HepG2 (cell line): ENCODE measurements around the gene FEV. TPM values are rescaled to one million over a fixed set of nuclear protein-coding genes. Genes with fewer than 3 reads are reported as not detected.

ENCODE experiments used
- BCL6 ChIP-seq: IDR thresholded peaks from 2 replicates; pipeline ENCODE4 v1.6.1; 2016; ENCODE audit warnings: missing genetic modification reagents, missing compliant biosample characterization
- GPN1 ChIP-seq: sonication (generic); formaldehyde crosslinking; IDR thresholded peaks from 2 replicates; pipeline ENCODE4 v1.5.1; 2020; ENCODE audit warnings: missing genetic modification reagents, borderline replicate concordance
- HOXA3 ChIP-seq: sonication (generic); formaldehyde crosslinking; IDR thresholded peaks from 2 replicates; pipeline ENCODE4 v1.5.0; 2020; ENCODE audit warnings: missing genetic modification reagents
- NCOA2 ChIP-seq: sonication (generic); formaldehyde crosslinking; IDR thresholded peaks from 2 replicates; pipeline ENCODE4 v1.8.0; 2022; ENCODE audit warnings: inconsistent platforms
- NFIB ChIP-seq: sonication (generic); formaldehyde crosslinking; IDR thresholded peaks from 2 replicates; pipeline ENCODE4 v1.9.0; 2021; ENCODE audit warnings: missing genetic modification reagents, mild to moderate bottlenecking, borderline replicate concordance
- NRL ChIP-seq: sonication (generic); formaldehyde crosslinking; IDR thresholded peaks from 2 replicates; pipeline ENCODE4 v1.5.0; 2020; ENCODE audit warnings: missing genetic modification reagents, mild to moderate bottlenecking, moderate library complexity, borderline replicate concordance
- RBM22 ChIP-seq: fragments of 200-400 bp; formaldehyde crosslinking; optimal IDR thresholded peaks from 2 replicates; pipeline ENCODE3; 2017; ENCODE audit warnings: mild to moderate bottlenecking, low read length, moderate library complexity
- RNF2 ChIP-seq: fragments of 450-650 bp; conservative IDR thresholded peaks from 2 replicates; pipeline ENCODE4 v1.6.1; 2016; ENCODE audit warnings: low read depth
- XRCC5 ChIP-seq: fragments of 200-400 bp; formaldehyde crosslinking; optimal IDR thresholded peaks from 2 replicates; pipeline ENCODE3; 2017; ENCODE audit warnings: mild to moderate bottlenecking, low read length
- ZBTB1 ChIP-seq: sonication (generic); formaldehyde crosslinking; IDR thresholded peaks from 2 replicates; pipeline ENCODE4 v1.4.0; 2020; ENCODE audit warnings: missing genetic modification reagents, borderline replicate concordance
- ZBTB8A ChIP-seq: sonication (generic); formaldehyde crosslinking; IDR thresholded peaks from 2 replicates; pipeline ENCODE4 v1.4.0; 2020; ENCODE audit warnings: mild to moderate bottlenecking, low read depth, missing genetic modification reagents, borderline replicate concordance
- ZNF674 ChIP-seq: sonication (generic); formaldehyde crosslinking; IDR thresholded peaks from 2 replicates; pipeline ENCODE4 v1.5.0; 2020; ENCODE audit warnings: low read depth, mild to moderate bottlenecking, missing genetic modification reagents
- ZNF878 ChIP-seq: sonication (generic); formaldehyde crosslinking; IDR thresholded peaks from 2 replicates; pipeline ENCODE4 v1.8.1; 2023; ENCODE audit warnings: mild to moderate bottlenecking, missing genetic modification reagents, moderate library complexity
- polyA plus RNA-seq, 8 experiments: library from polyadenylated mRNA; depleted of rRNA in 3 of 8; stranded (reverse) in 7 of 8; unstranded in 1 of 8; fragments of >200 nt; fragmentation: Illumina TruSeq in 4 of 8; extraction: Trizol in 4 of 8; gene quantifications; 2 replicates each; pipeline versions ENCODE4 v1.2.1 to v1.2.3, GENCODE V29; 2011 to 2016; ENCODE audit warnings: low read depth in 4 of 8, missing spikeins in 1 of 8, mixed read lengths in 1 of 8; ENCODE audit not compliant: insufficient read depth in 1 of 8
- total RNA-seq, 5 experiments: library from RNA; depleted of rRNA; stranded (reverse); fragments of >200 nt; fragmentation: Illumina TruSeq; extraction: Trizol; gene quantifications; 2 replicates each; pipeline ENCODE4 v1.2.3, GENCODE V29; 2016; ENCODE audit warnings: low read depth in 1 of 5
- TF ChIP-seq, protein P1 (sequence below): sonication (generic); formaldehyde crosslinking; IDR thresholded peaks from 2 replicates; pipeline ENCODE4 v1.4.0; 2020; ENCODE audit warnings: mild to moderate bottlenecking, missing genetic modification reagents
- TF ChIP-seq, protein P2 (sequence below): sonication (generic); formaldehyde crosslinking; IDR thresholded peaks from 2 replicates; pipeline ENCODE4 v1.4.0; 2020; ENCODE audit warnings: missing genetic modification reagents
- TF ChIP-seq, protein P3 (sequence below): sonication (generic); formaldehyde crosslinking; IDR thresholded peaks from 2 replicates; pipeline ENCODE4 v1.5.0; 2020; ENCODE audit warnings: missing genetic modification reagents
- TF ChIP-seq, protein P4 (sequence below): sonication (generic); formaldehyde crosslinking; IDR thresholded peaks from 2 replicates; pipeline ENCODE4 v1.5.0; 2020; ENCODE audit warnings: mild to moderate bottlenecking, missing genetic modification reagents
- TF ChIP-seq, protein P5 (sequence below): IDR thresholded peaks from 2 replicates; pipeline ENCODE4 v1.6.1; 2016; ENCODE audit warnings: missing biosample characterization, missing genetic modification reagents, low read depth

Gene FEV
- total and polyA plus RNA-seq, 2 of the 13 experiments (the other 11 are each of a cell fraction or from before 2014, with no cell fraction given), result not detected

DNA sequence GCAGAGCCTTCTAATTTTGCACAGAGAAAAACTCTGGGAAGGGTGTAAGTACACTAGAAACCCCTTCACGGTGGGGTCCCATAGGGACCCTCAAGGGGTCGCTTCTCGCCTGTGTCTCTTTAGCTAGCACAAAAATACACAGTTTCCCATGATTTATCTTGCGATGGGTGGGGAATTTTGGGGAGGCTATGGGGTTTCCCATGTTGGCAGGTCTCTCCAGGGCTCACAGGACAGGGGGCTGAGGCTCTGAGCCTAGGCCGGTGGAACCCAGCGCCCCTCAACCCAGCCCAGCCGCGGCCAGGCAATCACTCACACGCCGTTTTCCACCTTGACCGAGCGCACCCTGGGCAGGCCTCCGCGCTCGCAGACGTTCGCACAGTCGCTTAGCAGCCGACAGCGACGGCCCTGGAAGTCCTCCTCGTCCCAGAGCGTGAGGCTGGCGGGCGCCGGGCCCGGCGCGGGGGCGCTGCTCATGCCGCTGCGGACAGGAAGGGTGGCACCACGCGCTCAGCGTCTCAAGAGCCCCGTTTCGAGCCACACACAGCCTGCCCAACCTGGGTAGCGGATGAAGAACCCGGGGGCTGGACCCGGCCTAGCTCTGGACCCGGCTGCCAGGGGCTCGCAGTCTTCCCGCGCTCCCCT, 7.8 kb upstream of the FEV start (continued):
- TF ChIP-seq, protein P1, sequence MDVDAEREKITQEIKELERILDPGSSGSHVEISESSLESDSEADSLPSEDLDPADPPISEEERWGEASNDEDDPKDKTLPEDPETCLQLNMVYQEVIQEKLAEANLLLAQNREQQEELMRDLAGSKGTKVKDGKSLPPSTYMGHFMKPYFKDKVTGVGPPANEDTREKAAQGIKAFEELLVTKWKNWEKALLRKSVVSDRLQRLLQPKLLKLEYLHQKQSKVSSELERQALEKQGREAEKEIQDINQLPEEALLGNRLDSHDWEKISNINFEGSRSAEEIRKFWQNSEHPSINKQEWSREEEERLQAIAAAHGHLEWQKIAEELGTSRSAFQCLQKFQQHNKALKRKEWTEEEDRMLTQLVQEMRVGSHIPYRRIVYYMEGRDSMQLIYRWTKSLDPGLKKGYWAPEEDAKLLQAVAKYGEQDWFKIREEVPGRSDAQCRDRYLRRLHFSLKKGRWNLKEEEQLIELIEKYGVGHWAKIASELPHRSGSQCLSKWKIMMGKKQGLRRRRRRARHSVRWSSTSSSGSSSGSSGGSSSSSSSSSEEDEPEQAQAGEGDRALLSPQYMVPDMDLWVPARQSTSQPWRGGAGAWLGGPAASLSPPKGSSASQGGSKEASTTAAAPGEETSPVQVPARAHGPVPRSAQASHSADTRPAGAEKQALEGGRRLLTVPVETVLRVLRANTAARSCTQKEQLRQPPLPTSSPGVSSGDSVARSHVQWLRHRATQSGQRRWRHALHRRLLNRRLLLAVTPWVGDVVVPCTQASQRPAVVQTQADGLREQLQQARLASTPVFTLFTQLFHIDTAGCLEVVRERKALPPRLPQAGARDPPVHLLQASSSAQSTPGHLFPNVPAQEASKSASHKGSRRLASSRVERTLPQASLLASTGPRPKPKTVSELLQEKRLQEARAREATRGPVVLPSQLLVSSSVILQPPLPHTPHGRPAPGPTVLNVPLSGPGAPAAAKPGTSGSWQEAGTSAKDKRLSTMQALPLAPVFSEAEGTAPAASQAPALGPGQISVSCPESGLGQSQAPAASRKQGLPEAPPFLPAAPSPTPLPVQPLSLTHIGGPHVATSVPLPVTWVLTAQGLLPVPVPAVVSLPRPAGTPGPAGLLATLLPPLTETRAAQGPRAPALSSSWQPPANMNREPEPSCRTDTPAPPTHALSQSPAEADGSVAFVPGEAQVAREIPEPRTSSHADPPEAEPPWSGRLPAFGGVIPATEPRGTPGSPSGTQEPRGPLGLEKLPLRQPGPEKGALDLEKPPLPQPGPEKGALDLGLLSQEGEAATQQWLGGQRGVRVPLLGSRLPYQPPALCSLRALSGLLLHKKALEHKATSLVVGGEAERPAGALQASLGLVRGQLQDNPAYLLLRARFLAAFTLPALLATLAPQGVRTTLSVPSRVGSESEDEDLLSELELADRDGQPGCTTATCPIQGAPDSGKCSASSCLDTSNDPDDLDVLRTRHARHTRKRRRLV (CRISPR knock-in tag), result no peak
- TF ChIP-seq GPN1 (CRISPR knock-in tag), result no peak
- TF ChIP-seq ZNF674 (CRISPR knock-in tag), result no peak
- no peak for TF ChIP-seq RBM22
- no peak for TF ChIP-seq NCOA2 (CRISPR knock-in tag)
- no peak for TF ChIP-seq HOXA3 (CRISPR knock-in tag)
- TF ChIP-seq, protein P2, sequence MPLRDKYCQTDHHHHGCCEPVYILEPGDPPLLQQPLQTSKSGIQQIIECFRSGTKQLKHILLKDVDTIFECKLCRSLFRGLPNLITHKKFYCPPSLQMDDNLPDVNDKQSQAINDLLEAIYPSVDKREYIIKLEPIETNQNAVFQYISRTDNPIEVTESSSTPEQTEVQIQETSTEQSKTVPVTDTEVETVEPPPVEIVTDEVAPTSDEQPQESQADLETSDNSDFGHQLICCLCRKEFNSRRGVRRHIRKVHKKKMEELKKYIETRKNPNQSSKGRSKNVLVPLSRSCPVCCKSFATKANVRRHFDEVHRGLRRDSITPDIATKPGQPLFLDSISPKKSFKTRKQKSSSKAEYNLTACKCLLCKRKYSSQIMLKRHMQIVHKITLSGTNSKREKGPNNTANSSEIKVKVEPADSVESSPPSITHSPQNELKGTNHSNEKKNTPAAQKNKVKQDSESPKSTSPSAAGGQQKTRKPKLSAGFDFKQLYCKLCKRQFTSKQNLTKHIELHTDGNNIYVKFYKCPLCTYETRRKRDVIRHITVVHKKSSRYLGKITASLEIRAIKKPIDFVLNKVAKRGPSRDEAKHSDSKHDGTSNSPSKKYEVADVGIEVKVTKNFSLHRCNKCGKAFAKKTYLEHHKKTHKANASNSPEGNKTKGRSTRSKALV (CRISPR knock-in tag), result peak; percentile 71
- TF ChIP-seq NFIB (CRISPR knock-in tag), result no peak
- peak; percentile 93 for TF ChIP-seq BCL6 (CRISPR knock-in tag)
- TF ChIP-seq, protein P3, sequence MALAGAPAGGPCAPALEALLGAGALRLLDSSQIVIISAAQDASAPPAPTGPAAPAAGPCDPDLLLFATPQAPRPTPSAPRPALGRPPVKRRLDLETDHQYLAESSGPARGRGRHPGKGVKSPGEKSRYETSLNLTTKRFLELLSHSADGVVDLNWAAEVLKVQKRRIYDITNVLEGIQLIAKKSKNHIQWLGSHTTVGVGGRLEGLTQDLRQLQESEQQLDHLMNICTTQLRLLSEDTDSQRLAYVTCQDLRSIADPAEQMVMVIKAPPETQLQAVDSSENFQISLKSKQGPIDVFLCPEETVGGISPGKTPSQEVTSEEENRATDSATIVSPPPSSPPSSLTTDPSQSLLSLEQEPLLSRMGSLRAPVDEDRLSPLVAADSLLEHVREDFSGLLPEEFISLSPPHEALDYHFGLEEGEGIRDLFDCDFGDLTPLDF (CRISPR knock-in tag), result no peak
- no peak for TF ChIP-seq ZBTB1 (CRISPR knock-in tag)
- TF ChIP-seq RNF2, result 0 out of 2 replicates have a peak, but pooled peaks have one; percentile 45
- TF ChIP-seq ZBTB8A (CRISPR knock-in tag), result no peak
- no peak for TF ChIP-seq XRCC5
- TF ChIP-seq, protein P4, sequence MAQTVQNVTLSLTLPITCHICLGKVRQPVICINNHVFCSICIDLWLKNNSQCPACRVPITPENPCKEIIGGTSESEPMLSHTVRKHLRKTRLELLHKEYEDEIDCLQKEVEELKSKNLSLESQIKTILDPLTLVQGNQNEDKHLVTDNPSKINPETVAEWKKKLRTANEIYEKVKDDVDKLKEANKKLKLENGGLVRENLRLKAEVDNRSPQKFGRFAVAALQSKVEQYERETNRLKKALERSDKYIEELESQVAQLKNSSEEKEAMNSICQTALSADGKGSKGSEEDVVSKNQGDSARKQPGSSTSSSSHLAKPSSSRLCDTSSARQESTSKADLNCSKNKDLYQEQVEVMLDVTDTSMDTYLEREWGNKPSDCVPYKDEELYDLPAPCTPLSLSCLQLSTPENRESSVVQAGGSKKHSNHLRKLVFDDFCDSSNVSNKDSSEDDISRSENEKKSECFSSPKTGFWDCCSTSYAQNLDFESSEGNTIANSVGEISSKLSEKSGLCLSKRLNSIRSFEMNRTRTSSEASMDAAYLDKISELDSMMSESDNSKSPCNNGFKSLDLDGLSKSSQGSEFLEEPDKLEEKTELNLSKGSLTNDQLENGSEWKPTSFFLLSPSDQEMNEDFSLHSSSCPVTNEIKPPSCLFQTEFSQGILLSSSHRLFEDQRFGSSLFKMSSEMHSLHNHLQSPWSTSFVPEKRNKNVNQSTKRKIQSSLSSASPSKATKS, result no peak
- no peak for TF ChIP-seq NRL (CRISPR knock-in tag)
- TF ChIP-seq ZNF878, result no peak
- TF ChIP-seq, protein P5, sequence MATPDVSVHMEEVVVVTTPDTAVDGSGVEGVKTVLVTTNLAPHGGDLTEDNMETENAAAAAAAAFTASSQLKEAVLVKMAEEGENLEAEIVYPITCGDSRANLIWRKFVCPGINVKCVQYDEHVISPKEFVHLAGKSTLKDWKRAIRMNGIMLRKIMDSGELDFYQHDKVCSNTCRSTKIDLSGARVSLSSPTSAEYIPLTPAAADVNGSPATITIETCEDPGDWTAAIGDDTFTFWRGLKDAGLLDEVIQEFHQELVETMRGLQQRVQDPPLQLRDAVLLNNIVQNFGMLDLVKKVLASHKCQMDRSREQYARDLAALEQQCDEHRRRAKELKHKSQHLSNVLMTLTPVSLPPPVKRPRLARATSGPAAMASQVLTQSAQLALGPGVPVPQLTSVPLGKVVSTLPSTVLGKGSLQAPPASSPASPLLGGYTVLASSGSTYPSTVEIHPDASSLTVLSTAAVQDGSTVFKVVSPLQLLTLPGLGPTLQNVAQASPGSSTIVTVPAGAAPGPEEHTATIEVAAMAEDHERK (CRISPR knock-in tag), result no peak
